ENCODE measurements around the gene ZIC1. TPM values are rescaled to one million over a fixed set of nuclear protein-coding genes. Genes with fewer than 3 reads are reported as not detected.

The ZIC1 gene
- total RNA-seq, 4 donors from 2014 or later: 3.4 to 24.5 (median 3.5) TPM

GRCh38 chr3:147388700-147389580 lies 20.2 kb upstream of the ZIC1 start:
- no peak for TF ChIP-seq CTCF (IDR thresholded peaks at IDR 0.05; ENCODE audit: low read depth)

GRCh38 chr3:147389717-147390116 lies 19.4 kb upstream of the ZIC1 start:
- no peak for TF ChIP-seq CTCF (IDR thresholded peaks at IDR 0.05; ENCODE audit: low read depth)

DNA sequence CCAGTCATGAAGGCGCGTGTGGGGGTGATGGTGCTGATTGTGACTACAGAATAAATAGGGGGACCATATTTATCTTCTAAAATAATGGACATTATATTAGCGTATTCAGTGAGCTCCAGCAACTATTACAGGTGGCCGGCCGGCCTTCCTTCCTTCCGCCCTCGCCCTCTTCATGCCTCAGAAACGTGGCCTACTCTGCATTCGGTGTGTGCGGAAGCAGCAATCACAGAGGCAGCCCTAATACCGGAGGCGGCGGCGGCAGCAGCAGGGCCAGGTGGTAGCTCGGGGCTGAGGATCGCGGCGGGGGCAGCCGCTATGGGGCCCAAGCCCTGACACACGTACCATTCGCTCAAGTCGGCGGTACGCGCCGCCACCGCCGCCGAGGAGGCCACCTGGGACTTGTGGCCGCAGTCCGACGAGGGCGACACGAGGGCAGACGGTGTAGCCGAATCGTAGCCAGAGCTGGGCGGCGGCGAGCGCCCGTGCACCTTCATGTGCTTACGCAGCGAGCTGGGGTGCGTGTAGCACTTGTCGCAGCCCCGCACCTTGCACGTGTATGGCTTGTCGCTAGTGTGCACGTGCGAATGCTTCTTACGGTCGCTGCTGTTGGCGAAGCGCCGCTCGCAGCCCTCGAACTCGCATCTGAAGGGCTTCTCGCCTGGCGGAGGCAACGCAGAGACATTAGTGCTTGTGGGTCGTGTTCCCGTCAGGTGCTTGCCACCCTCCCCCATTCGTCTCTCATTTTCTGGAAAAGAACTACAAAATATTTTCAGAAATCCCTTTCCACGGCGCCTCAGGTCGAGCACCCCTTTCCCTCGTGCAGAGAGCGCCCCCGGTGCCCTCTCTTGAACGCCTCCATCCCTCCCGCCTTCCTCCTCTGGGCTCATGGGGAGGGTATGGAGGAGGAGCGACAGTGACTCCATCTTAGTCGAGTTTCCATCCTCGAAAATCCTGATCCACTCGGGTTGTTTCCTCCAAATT lies 18.3 kb upstream of the ZIC1 start:
- no peak for TF ChIP-seq CTCF (IDR thresholded peaks at IDR 0.05; ENCODE audit: low read depth)

DNA sequence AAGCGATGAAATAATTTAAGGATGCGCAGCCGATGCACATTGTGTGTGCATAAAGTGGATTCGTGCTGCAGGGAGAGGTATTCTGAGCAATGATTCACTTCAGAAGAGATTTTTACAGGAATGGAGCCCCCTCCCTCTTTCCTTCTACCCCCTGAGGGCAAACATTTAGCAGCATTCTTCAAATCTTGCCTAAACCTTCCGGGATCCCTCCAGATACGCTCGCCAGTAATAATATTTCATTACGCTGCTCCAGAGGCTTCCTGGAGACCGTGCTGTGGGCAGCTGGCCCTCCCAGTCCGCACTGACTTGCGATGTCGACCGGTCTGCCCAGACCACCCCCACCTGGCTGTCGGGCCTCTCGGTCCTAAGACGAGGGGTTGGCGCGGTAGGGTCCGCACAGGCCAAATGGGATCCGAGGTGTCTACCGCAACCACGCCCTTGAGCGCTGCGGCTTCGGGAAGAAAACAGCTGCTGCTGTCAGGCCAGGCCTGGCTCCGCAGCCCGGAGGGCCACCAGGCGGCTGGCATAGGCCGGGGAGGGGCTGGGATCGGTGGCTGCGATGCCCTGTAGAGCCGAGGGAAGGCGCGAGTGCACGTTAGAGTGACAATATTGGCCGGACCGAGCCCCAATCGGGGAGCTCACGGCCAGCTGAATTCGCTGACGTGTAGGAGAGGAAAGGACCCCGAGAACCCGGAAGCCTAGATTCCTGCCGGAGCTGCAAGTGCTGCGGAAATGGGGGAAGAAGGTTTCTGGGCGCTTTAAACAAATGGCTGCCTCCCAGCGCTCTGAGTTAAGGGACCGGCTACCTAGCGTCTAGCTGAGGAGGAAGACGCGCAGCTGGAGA lies 17.2 kb upstream of the ZIC1 start:
- TF ChIP-seq CTCF (IDR thresholded peaks at IDR 0.05; ENCODE audit: low read depth): no peak

DNA sequence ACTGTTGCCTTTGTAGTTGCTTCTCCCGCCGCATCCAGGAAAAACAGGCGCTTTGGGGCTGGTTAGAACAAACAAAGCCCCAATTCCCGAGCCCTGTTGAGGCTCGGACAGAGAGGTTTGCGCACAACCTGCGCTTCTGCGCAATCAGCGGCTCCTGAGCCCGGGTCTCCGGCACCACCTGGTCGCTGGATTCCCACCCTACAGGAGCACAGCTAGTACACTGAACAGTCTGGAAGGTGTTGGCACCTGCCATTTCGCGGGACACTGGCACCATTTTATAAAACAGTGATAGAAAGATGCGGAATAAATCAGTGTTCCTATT lies 16.6 kb upstream of the ZIC1 start:
- TF ChIP-seq CTCF (IDR thresholded peaks at IDR 0.05; ENCODE audit: low read depth): no peak

DNA sequence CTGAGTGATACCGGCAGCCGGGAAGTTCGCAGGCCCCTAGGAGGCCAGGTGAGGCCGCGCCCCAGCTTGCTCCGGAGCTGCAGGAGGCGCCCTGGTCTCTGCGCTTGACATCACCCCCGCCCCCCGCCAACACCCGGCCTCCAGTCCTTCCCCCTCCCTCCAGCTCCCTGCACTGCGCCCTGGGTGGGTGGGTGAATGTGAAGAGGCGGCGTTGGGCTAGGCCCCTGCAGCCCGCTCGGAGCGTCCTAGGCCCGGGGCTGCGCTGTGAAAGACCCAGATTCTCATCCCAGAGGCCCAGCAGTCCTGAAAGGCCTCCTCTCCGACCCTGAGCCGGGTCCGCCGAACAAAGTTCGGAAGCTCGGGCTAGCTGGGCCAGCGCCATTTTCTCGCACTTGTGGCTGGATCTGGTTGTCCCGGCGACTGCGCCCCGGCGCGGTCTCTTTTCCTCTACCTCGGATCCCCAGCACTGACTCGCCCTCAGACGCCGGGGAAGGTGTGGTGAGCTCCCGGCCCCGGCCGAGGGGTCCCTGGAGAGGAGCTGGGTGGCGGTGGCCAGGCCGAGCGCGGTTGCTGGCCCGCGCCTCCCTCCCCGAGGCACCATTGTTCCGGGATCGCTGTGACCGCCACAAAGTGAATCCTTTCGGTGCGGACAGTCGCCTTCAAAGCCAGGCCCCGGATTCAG lies 15.8 kb upstream of the ZIC1 start:
- no peak for TF ChIP-seq CTCF (IDR thresholded peaks at IDR 0.05; ENCODE audit: low read depth)
